Lung (tissue), 12 donors: Measurements from ENCODE around the gene TCF7. TPM values are rescaled to one million over a fixed set of nuclear protein-coding genes. Genes with fewer than 3 reads are reported as not detected.

Experiments used
- ATAC-seq: fragments of 200-7000 bp; cut with Tn5 transposase; one replicate; pipeline ENCODE4 v1.9.1; 2020; ENCODE audit warnings: moderate number of reproducible peaks; ENCODE audit not compliant: insufficient read depth, low FRiP score
- DNase-seq, 3 donors: peaks; one replicate each; pipeline ENCODE4 v3.0.0-alpha.2; 2013 to 2017
- H3K27ac ChIP-seq, 2 donors: one replicate each; pipeline ENCODE4 v1.5.1; 2013; ENCODE audit warnings: mild to moderate bottlenecking in 2 of 2, moderate library complexity in 2 of 2, control low read depth in 1 of 2, inconsistent platforms in 1 of 2, low read depth in 1 of 2, low read length in 1 of 2
- H3K27me3 ChIP-seq, 3 donors: one replicate each; pipeline ENCODE4 v1.5.1; 2013; ENCODE audit warnings: low read length in 2 of 3; ENCODE audit not compliant: control insufficient read depth in 3 of 3, insufficient read depth in 3 of 3
- H3K36me3 ChIP-seq, 4 donors: one replicate each; pipeline ENCODE4 v1.5.1; 2013; ENCODE audit warnings: low read length in 4 of 4, mild to moderate bottlenecking in 1 of 4, moderate library complexity in 1 of 4; ENCODE audit not compliant: control insufficient read depth in 4 of 4, insufficient read depth in 4 of 4
- H3K4me1 ChIP-seq, 5 donors: one replicate each; pipeline ENCODE4 v1.5.1; 2013; ENCODE audit warnings: low read length in 5 of 5, mild to moderate bottlenecking in 2 of 5, moderate library complexity in 1 of 5; ENCODE audit not compliant: control insufficient read depth in 5 of 5, insufficient read depth in 5 of 5
- H3K4me3 ChIP-seq: one replicate; pipeline ENCODE4 v1.5.1; 2013; ENCODE audit warnings: mild to moderate bottlenecking, control low read depth, moderate library complexity
- H3K9ac ChIP-seq, 2 donors: one replicate each; pipeline ENCODE4 v1.5.1; 2013; ENCODE audit warnings: low read length in 2 of 2, control low read depth in 1 of 2; ENCODE audit not compliant: insufficient read depth in 1 of 2
- H3K9me3 ChIP-seq, 4 donors: one replicate each; pipeline ENCODE4 v1.5.1; 2013; ENCODE audit warnings: low read length in 3 of 4, mild to moderate bottlenecking in 1 of 4, moderate library complexity in 1 of 4; ENCODE audit not compliant: control insufficient read depth in 4 of 4, insufficient read depth in 3 of 4
- WGBS, 2 donors: extraction: QIAGEN DNeasy Blood & Tissue Kit; methylation state at CpG; one replicate each; pipeline ENCODE4 v1.1.7; 2013; 5-methylcytosine and 5-hydroxymethylcytosine counted together
- polyA plus RNA-seq, 2 donors: library from polyadenylated mRNA; stranded (reverse); fragments of 200-250 nt; gene quantifications; one replicate each; pipeline ENCODE4 v1.2.1, GENCODE V29; 2013
- total RNA-seq, 2 donors: library from RNA; depleted of rRNA in 1 of 2; stranded (reverse); fragments of >200 nt in 1 of 2; gene quantifications; one replicate each; pipeline ENCODE4 v1.2.1, GENCODE V29; 2014 to 2021
- TF ChIP-seq, protein P1 (sequence below): IDR thresholded peaks from 2 replicates; pipeline ENCODE4 v1.5.1; 2012; ENCODE audit warnings: mild to moderate bottlenecking; ENCODE audit errors: control extremely low read depth, extremely low read depth
- donor health status: control.
- donor health status: control.
- donor health status: Bipolar disorder and iron deficiency.
- donor health status: healthy.
- donor health status: DM: yes; HTN: yes; CAD: no.

TCF7 gene
- total and polyA plus RNA-seq, 4 donors, result 2.9 to 6.0 (median 3.4) TPM

DNA sequence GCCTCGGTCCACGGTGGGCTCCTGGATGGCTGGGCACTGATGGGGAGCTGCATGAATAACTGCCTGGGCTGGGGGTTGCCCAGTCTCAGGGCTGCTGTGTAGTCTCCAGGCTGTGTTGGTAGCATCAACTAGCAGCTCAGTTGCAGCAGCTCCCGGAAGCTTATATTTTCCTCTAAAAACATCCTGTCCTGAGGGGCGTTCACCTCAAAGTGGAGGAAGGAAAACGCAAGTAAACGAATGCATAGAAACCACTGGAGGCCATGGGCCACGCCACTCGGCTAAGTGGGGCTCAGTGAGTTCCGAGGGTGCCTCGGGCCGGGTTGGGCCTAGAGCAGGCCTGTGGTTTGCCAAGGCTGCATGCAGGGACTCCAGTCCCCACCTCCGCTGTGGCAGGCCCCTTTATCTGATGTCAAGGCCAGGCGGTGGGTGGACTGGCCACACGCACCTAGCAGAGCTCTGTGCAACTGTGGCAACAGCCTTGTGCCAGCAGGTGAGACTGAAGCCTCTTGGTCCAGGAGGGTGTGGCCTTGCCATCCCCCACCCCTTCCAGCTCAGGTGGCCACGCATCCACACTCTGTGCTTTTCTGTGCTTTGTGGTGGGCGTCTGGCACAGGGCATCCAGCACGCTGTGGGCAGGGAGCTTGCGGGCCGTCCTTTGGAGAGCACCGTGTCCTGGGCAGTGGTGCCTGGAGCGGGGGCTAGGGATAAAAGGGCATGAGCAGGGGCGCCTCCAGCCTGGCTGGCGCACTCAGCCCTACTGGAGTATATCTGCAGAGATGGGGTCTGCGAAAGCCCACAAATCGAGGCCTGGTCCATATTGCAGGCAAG is 15.1 kb downstream of the TCF7 start:
- DNase-seq, result no peak
- no peak overlapping the region for H3K4me3 ChIP-seq

DNA sequence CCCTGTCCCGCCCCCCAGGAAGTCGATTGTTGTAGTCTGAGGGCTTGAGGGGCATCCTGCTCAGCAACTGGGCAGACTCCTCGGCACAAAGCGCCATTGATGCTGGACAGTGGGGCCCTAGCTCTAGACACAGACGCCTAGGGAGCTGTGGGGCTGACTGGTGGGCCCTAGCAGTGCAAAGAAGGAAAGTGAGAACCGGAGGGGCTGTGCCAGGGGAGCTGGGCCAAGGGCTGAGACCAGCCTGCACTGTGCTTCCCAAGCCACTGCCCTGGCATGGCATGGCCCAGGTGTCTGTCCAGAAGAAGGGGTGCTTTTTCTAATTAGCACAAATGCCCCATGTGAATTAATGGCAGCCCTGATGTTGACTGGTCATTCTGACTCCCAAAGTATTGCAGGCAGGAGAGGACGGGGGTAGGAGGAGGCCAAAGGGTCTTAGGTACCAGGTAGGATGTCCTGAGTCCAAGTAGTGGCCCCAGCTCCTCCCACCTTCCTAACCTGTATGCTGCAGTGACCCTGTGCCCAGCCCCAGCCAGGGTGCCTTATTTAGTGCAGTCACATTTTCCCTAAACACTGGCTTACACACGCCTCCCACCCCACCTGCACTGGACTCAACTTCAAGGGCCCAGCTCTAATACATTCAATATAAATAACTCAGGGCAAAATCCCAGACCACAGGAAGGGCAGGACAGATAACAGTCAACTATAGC is 15.9 kb downstream of the TCF7 start:
- DNase-seq, result no peak
- 76 to 84% methylated on average over 8 of the region's 8 CpGs for WGBS, 2 donors
- peaks cover 4 to 40% (median 8%) of the 10 kb centered on the region in 5 donors for H3K4me1 ChIP-seq
- H3K4me3 ChIP-seq, result no peak overlapping the region
- no peaks in the 10 kb centered on the region for H3K27me3 ChIP-seq
- TF ChIP-seq, protein P1, sequence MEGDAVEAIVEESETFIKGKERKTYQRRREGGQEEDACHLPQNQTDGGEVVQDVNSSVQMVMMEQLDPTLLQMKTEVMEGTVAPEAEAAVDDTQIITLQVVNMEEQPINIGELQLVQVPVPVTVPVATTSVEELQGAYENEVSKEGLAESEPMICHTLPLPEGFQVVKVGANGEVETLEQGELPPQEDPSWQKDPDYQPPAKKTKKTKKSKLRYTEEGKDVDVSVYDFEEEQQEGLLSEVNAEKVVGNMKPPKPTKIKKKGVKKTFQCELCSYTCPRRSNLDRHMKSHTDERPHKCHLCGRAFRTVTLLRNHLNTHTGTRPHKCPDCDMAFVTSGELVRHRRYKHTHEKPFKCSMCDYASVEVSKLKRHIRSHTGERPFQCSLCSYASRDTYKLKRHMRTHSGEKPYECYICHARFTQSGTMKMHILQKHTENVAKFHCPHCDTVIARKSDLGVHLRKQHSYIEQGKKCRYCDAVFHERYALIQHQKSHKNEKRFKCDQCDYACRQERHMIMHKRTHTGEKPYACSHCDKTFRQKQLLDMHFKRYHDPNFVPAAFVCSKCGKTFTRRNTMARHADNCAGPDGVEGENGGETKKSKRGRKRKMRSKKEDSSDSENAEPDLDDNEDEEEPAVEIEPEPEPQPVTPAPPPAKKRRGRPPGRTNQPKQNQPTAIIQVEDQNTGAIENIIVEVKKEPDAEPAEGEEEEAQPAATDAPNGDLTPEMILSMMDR, result no peak
- H3K9ac ChIP-seq, result no peak overlapping the region
- ATAC-seq, result no peak
- peak overlapping the region in 1 of 2 donors; percentile 50 for H3K27ac ChIP-seq
- peaks cover 0 to 30% (median 9%) of the 10 kb centered on the region in 4 donors for H3K36me3 ChIP-seq
- no peaks in the 10 kb centered on the region for H3K9me3 ChIP-seq

More for the DNA sequence above, 15.1 kb downstream of the TCF7 start:
- Histone ChIP-seq H3K27ac (peak overlapping the region in 1 of 2 donors; percentile 50), H3K9me3 (no peaks in the 10 kb centered on the region), H3K36me3 (peaks cover 0 to 28% (median 9%) of the 10 kb centered on the region in 4 donors), H3K9ac (no peak overlapping the region), H3K4me1 (peaks cover 4 to 47% (median 15%) of the 10 kb centered on the region in 5 donors), H3K27me3 (no peaks in the 10 kb centered on the region)
- TF ChIP-seq, protein P1, result no peak
- WGBS, 2 donors, result 80% methylated on average over 24 to 25 of the region's 25 CpGs
- ATAC-seq, result no peak

DNA sequence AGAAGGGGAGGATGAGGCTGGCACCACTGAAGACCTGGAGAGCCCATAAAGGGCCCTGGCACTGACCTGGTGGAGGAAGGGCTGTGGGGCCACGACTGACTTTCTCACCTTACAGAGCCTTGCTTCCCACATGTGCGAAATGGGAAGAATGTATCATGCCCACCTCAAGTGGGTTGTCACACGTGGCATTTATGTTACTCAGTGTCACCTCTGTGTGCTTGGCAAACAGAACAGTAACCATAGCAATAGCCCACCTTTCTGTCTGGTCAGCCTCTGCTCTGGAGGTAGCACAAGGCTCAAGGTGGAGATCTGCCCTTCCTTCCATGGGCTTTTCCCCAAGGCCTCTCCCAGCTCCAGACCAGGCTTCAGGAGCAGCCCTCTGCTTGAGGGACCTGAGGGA is 16.7 kb downstream of the TCF7 start:
- ATAC-seq (no peak), DNase-seq (no peak)
- H3K4me3 ChIP-seq, result no peak overlapping the region
- no peak overlapping the region for H3K9ac ChIP-seq
- H3K9me3 ChIP-seq, result no peaks in the 10 kb centered on the region
- H3K4me1 ChIP-seq, result peaks cover 0 to 35% (median under 1%) of the 10 kb centered on the region in 5 donors
- 73 to 85% methylated on average over 3 of the region's 3 CpGs for WGBS, 2 donors
- no peaks in the 10 kb centered on the region for H3K27me3 ChIP-seq
- peaks cover 0 to 30% (median 10%) of the 10 kb centered on the region in 4 donors for H3K36me3 ChIP-seq
- TF ChIP-seq, protein P1, result no peak
- H3K27ac ChIP-seq, result no peak overlapping the region
